ENCODE data around the gene ERGIC3.

Gene ERGIC3

DNA sequence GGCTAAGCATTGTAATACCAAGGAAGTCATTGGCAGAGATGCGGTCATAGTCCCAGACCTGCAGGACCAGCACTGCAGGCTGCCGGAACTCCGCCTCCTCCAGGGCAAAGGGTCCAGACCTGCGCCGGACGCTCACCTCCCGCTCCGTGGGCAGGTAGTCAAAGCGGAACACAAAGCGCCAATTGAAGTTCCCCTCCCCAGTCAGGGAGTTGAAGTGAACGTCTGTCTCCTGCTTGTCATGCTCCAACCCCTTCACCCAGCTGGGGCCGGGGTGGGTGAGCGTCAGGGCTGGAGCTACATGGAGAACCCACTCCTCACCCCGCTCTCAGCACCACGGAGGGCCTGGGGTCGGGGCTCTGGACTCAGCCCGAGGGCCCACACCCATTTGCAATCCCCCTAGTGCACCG lies 18.2 kb downstream of the ERGIC3 start:
- H3K4me3 ChIP-seq (ENCODE audit: low read depth, low read length) = peak overlapping the region; percentile 13
- DNase-seq (ENCODE audit: low read depth) = peak; percentile 69
- TF ChIP-seq, protein P1, sequence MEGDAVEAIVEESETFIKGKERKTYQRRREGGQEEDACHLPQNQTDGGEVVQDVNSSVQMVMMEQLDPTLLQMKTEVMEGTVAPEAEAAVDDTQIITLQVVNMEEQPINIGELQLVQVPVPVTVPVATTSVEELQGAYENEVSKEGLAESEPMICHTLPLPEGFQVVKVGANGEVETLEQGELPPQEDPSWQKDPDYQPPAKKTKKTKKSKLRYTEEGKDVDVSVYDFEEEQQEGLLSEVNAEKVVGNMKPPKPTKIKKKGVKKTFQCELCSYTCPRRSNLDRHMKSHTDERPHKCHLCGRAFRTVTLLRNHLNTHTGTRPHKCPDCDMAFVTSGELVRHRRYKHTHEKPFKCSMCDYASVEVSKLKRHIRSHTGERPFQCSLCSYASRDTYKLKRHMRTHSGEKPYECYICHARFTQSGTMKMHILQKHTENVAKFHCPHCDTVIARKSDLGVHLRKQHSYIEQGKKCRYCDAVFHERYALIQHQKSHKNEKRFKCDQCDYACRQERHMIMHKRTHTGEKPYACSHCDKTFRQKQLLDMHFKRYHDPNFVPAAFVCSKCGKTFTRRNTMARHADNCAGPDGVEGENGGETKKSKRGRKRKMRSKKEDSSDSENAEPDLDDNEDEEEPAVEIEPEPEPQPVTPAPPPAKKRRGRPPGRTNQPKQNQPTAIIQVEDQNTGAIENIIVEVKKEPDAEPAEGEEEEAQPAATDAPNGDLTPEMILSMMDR (IDR thresholded peaks at IDR 0.05; ENCODE audit: control insufficient read depth, extremely low read depth, insufficient read depth) = no peak

DNA sequence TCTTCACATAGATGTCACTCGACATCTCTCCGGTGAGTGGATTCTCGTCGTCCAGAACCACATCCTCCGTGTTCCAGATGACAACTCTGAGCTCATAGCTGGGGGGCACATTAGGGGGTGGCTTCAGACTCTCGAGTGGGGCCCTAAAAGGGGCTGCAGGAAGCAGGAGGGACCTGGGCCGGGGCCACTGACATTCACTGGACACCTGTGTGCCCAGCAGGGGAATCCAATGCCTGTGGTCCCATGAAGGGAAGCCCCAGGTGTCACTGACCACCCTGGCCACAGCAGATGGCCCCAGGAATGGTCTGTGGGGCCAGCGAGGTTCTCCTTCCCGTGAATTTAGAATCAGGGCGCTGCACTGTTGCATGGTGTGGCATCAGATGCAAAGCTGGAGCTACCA lies 18.7 kb downstream of the ERGIC3 start:
- no peak for DNase-seq (ENCODE audit: low read depth)
- H3K4me3 ChIP-seq (ENCODE audit: low read depth, low read length) = peak overlapping the region; percentile 13
- TF ChIP-seq, protein P1 (IDR thresholded peaks at IDR 0.05; ENCODE audit: control insufficient read depth, extremely low read depth, insufficient read depth) = no peak

DNA sequence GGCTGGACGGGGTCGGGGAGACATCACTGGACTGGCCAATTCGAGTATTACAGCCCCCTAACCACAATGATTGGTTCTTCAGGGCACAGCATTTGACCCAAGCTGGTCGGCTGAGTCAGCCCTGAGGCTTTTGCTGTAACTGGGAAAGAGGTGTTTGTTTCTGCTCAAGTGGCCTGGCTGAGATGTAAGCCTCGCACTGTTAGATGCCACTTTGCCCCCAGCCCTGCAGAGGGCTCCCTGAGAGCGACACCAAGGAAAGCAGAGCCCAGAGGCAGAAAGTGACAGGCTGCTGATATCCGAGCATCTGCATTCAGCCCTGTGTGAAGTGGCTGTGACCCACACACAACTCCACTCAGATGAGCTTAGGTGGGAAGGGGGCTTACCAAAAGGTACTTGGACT lies 19.4 kb downstream of the ERGIC3 start:
- no peak overlapping the region for H3K4me3 ChIP-seq (ENCODE audit: low read depth, low read length)
- TF ChIP-seq, protein P1 (IDR thresholded peaks at IDR 0.05; ENCODE audit: control insufficient read depth, extremely low read depth, insufficient read depth) = peak; percentile 50
- DNase-seq (ENCODE audit: low read depth) = no peak

DNA sequence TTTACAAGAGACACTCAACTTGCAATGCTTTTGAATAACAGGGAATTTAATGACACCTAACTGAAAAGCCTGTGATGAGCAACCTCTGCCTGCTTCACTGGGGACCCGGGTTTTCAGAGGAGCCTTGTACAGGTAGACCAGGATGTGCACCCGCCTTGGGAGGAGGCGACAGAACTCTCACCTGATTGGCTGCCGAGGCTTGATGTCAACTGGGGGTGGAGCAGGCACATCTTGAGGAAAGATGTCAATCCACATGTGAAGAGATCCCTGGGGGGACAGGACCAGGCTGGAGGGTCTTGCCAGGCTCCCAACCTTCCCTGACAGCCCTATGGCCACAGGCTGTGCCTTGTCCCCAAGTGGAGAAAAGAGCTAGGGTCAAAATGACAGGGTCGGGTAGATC lies 19.8 kb downstream of the ERGIC3 start:
- TF ChIP-seq, protein P1 (IDR thresholded peaks at IDR 0.05; ENCODE audit: control insufficient read depth, extremely low read depth, insufficient read depth) = no peak
- no peak for DNase-seq (ENCODE audit: low read depth)
- H3K4me3 ChIP-seq (ENCODE audit: low read depth, low read length) = no peak overlapping the region

DNA sequence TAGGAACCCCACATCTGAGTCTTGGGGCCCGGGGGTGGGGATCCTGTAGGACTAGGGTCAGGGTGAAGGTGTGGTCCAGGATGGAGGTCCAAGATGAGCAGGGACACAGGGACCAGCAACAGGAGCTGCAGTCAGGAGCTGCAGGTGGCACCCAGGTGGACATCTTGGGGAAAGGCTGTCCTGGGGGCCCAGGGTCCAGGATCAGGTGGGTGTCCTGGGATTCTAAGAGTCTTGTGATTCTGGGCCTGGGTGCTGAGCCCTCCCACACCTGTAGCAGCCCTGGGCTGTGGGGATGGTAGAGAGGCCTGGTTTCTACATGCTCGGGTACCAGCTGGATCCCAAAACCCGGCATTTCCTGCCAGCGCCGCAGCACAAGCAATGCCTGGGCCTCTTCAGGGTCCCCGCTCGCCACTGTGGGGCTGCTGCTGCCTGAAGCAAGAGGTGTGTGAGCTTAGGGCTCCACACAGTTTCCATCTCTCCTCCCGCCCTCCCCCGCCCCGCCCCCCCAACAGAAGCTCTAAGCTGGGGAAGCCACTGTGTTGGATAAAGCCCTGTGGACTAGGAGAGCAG lies 20.7 kb downstream of the ERGIC3 start:
- no peak for DNase-seq (ENCODE audit: low read depth)
- TF ChIP-seq, protein P1 (IDR thresholded peaks at IDR 0.05; ENCODE audit: control insufficient read depth, extremely low read depth, insufficient read depth) = no peak
- H3K4me3 ChIP-seq (ENCODE audit: low read depth, low read length) = no peak overlapping the region

DNA sequence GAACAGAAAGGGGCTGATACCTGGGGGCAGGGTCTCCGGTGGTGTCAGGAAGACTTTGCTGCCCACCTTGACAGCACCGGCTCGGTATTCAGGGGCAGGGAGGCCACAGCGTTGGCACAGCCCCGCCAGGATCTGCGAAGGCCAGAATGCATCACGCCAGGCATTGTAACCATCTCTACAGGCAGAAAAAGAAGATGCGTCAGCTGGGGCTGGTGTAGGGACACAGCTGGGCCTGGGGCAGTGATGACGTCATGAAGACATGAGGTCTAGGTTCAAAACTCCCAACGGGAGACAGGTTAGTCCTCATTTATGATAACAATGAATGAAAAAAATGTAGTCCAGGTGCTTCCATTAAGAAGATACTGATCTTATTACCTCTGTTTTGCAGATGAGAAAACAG lies 22.0 kb downstream of the ERGIC3 start:
- no peak overlapping the region for H3K4me3 ChIP-seq (ENCODE audit: low read depth, low read length)
- no peak for DNase-seq (ENCODE audit: low read depth)
- TF ChIP-seq, protein P1 (IDR thresholded peaks at IDR 0.05; ENCODE audit: control insufficient read depth, extremely low read depth, insufficient read depth) = no peak

DNA sequence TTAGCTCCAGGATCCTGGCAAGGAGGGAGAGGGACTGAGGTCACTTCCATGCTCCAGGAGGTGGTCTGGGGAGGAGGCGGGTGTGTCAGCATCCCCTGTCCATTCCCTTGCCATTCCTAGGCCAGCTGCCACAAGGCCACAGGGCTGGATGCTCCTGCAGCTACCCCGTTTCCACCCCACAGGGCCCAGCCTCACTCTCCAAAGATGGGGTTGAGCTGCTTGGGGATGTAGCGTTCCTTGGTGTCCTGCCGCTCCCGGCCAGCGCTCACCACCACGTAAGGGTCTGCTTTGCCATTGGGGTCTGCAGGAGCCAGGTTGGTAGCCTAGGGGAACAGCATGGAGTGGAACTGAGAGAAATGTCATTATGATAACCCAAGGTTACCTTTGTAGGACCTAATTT lies 23.0 kb downstream of the ERGIC3 start:
- DNase-seq (ENCODE audit: low read depth) = no peak
- TF ChIP-seq, protein P1 (IDR thresholded peaks at IDR 0.05; ENCODE audit: control insufficient read depth, extremely low read depth, insufficient read depth) = no peak
- H3K4me3 ChIP-seq (ENCODE audit: low read depth, low read length) = no peak overlapping the region

All from LNCaP clone FGC (cell line).